K562 (cell line): ENCODE measurements around the gene ZBP1. TPM values are rescaled to one million over a fixed set of nuclear protein-coding genes. Genes with fewer than 3 reads are reported as not detected.

Experiments used
- ATAC-seq: fragments of 200-7000 bp; cut with Tn5 transposase; 3 replicates; pipeline ENCODE4 v1.9.1; 2020; ENCODE audit warnings: moderate library complexity
- BruUV-seq: library from RNA; stranded (reverse); fragments of 400-500 nt; replicated peaks from 2 replicates; lab custom pipeline; 2021; lab: Mats Ljungman, UMichigan
- CTCF ChIA-PET: fragments of 300-600 bp; formaldehyde crosslinking; extraction: SDS; loops from one replicate; lab custom pipeline; 2021; ENCODE audit warnings: low intra/inter-chr PET ratio; lab: Yijun Ruan, JAX
- POLR2A ChIA-PET: fragments of 300-600, 350-650 bp; sonication (Branson Sonifier 250); formaldehyde crosslinking; extraction: SDS; loops from one replicate; lab custom pipeline; 2021; ENCODE audit warnings: antibody characterized with exemption, inconsistent platforms; lab: Yijun Ruan, JAX
- DNase-seq, 4 experiments: peaks; one replicate each; pipeline versions ENCODE4 v3.0.0 to v3.0.0-alpha.2; 2011 to 2018; ENCODE audit warnings: low spot score in 3 of 4, mixed read lengths in 3 of 4; ENCODE audit errors: extremely low read depth in 1 of 4
- FAIRE-seq: peaks from 2 replicates; lab custom pipeline; 2011; peaks lifted over from hg19 to GRCh38; lab: Jason Lieb, UNC
- H2AFZ ChIP-seq: 2 replicates; pipeline ENCODE4 v1.6.0; 2011; ENCODE audit warnings: low read depth, low read length, control low read depth, inconsistent platforms
- H3K27ac ChIP-seq: fragments of 200-600 bp; 3 replicates; pipeline ENCODE4 v1.8.0; 2011; ENCODE audit warnings: low read depth, mild to moderate bottlenecking, control low read depth, inconsistent platforms, low read length, moderate library complexity, mixed read lengths; ENCODE audit errors: extremely low read depth
- H3K27me3 ChIP-seq, 2 experiments: fragments of 300-600 bp in 1 of 2; 2 replicates in 1 of 2; 3 replicates in 1 of 2; pipeline versions ENCODE4 v1.6.0 to v1.8.0; 2011; ENCODE audit warnings: inconsistent platforms in 2 of 2, low read length in 2 of 2, mild to moderate bottlenecking in 1 of 2, mixed read lengths in 1 of 2, moderate library complexity in 1 of 2; ENCODE audit not compliant: control insufficient read depth in 2 of 2, insufficient read depth in 2 of 2
- H3K36me3 ChIP-seq: fragments of 300-600 bp; 3 replicates; pipeline ENCODE4 v1.8.0; 2011; ENCODE audit warnings: mild to moderate bottlenecking, low read length, inconsistent platforms; ENCODE audit not compliant: control insufficient read depth, insufficient read depth
- H3K4me1 ChIP-seq, 2 experiments: fragments of 200-600 bp in 1 of 2; replicated peaks in 1 of 2; 2 replicates in 1 of 2; 3 replicates in 1 of 2; pipeline versions ENCODE4 v1.5.1 to v1.8.0; 2011; ENCODE audit warnings: inconsistent platforms in 2 of 2, low read length in 2 of 2, mild to moderate bottlenecking in 1 of 2, mixed read lengths in 1 of 2, moderate library complexity in 1 of 2; ENCODE audit not compliant: control insufficient read depth in 2 of 2, insufficient read depth in 2 of 2
- H3K4me2 ChIP-seq: 2 replicates; pipeline ENCODE4 v1.6.1; 2011; ENCODE audit warnings: low read length, control low read depth, inconsistent platforms, mixed read lengths; ENCODE audit not compliant: insufficient read depth
- H3K4me3 ChIP-seq: fragments of 200-600 bp; sonication (generic), shearing (Covaris generic); 2 replicates; pipeline ENCODE4 v1.5.1; 2016; ENCODE audit warnings: control low read depth, inconsistent platforms
- H3K79me2 ChIP-seq: fragments of 200-600 bp; 3 replicates; pipeline ENCODE4 v1.8.0; 2011; ENCODE audit warnings: low read length, inconsistent platforms; ENCODE audit not compliant: control insufficient read depth, insufficient read depth
- H3K9ac ChIP-seq, 2 experiments: 2 replicates each; pipeline versions ENCODE4 v1.6.0 to v1.6.1; 2011; ENCODE audit warnings: low read depth in 2 of 2, low read length in 2 of 2, control low read depth in 1 of 2, inconsistent platforms in 1 of 2, mild to moderate bottlenecking in 1 of 2, mixed read lengths in 1 of 2; ENCODE audit not compliant: insufficient read depth in 1 of 2
- H3K9me1 ChIP-seq: one replicate; pipeline ENCODE4 v1.6.0; 2011; ENCODE audit warnings: inconsistent platforms, mild to moderate bottlenecking, low read length, moderate library complexity; ENCODE audit not compliant: control insufficient read depth, insufficient read depth
- H3K9me3 ChIP-seq: replicated peaks from 2 replicates; pipeline ENCODE4 v1.5.1; 2011; ENCODE audit warnings: low read depth, low read length, inconsistent platforms; ENCODE audit not compliant: control insufficient read depth, insufficient read depth
- H4K20me1 ChIP-seq: replicated peaks from 2 replicates; pipeline ENCODE4 v1.6.1; 2011; ENCODE audit warnings: low read length, inconsistent platforms, mixed read lengths; ENCODE audit not compliant: control insufficient read depth, insufficient read depth
- CBX8 ChIP-seq: fragments of 200-600 bp; sonication (generic); IDR thresholded peaks from 2 replicates; pipeline ENCODE4 v1.6.1; 2012; ENCODE audit warnings: borderline replicate concordance, mixed run types, low read depth, mild to moderate bottlenecking, moderate library complexity, mixed read lengths, low read length, control low read depth, inconsistent platforms; ENCODE audit not compliant: poor library complexity, severe bottlenecking; ENCODE audit errors: extremely low read depth
- E2F3 ChIP-seq: fragments of 250-450 bp; sonication (Bioruptor Pico); IDR thresholded peaks from 2 replicates; pipeline ENCODE4 v1.4.0; 2020; ENCODE audit warnings: mild to moderate bottlenecking
- GATAD2B ChIP-seq: fragments of 450-650 bp; IDR thresholded peaks from 2 replicates; pipeline ENCODE4 v1.6.1; 2017; ENCODE audit warnings: mild to moderate bottlenecking, borderline replicate concordance
- HES1 ChIP-seq: fragments of 450-650 bp; IDR thresholded peaks from 2 replicates; pipeline ENCODE4 v1.6.1; 2016; ENCODE audit warnings: low read depth, mild to moderate bottlenecking, moderate library complexity
- NBN ChIP-seq: fragments of 450-650 bp; IDR thresholded peaks from 2 replicates; pipeline ENCODE4 v1.6.1; 2016; ENCODE audit warnings: low read depth, mild to moderate bottlenecking
- PPARD ChIP-seq: fragments of 250-450 bp; sonication (Bioruptor Pico); IDR thresholded peaks from 2 replicates; pipeline ENCODE4 v1.8.0; 2022; ENCODE audit warnings: inconsistent platforms, mild to moderate bottlenecking, moderate library complexity
- RB1 ChIP-seq: fragments of 450-650 bp; IDR thresholded peaks from 2 replicates; pipeline ENCODE4 v1.6.1; 2017; ENCODE audit warnings: low read depth, mild to moderate bottlenecking
- RBM14 ChIP-seq: fragments of 200-400 bp; formaldehyde crosslinking; IDR thresholded peaks from 2 replicates; pipeline ENCODE4 v1.6.1; 2018; ENCODE audit warnings: low read depth, mild to moderate bottlenecking, low read length, moderate library complexity, borderline replicate concordance; ENCODE audit not compliant: insufficient read depth
- TFAM ChIP-seq: fragments of 250-450 bp; sonication (Bioruptor Pico); conservative IDR thresholded peaks from 2 replicates; pipeline ENCODE4 v1.5.0; 2021; ENCODE audit warnings: mild to moderate bottlenecking, moderate library complexity
- THRAP3 ChIP-seq: fragments of 450-650 bp; IDR thresholded peaks from 2 replicates; pipeline ENCODE4 v1.6.1; 2016; ENCODE audit warnings: mild to moderate bottlenecking, inconsistent platforms, borderline replicate concordance
- U2AF1 ChIP-seq: fragments of 200-400 bp; formaldehyde crosslinking; optimal IDR thresholded peaks from 2 replicates; pipeline ENCODE3; 2017; ENCODE audit warnings: mild to moderate bottlenecking, low read depth, low read length, moderate library complexity
- ZNF184 ChIP-seq: sonication (generic); formaldehyde crosslinking; IDR thresholded peaks from 2 replicates; pipeline ENCODE4 v1.5.0; 2020; ENCODE audit warnings: missing genetic modification reagents
- ZNF263 ChIP-seq: sonication (generic); formaldehyde crosslinking; IDR thresholded peaks from 2 replicates; pipeline ENCODE4 v1.8.0; 2022; ENCODE audit warnings: mild to moderate bottlenecking, missing genetic modification reagents, borderline replicate concordance
- ZZZ3 ChIP-seq: fragments of 450-650 bp; IDR thresholded peaks from 2 replicates; pipeline ENCODE4 v1.6.1; 2016; ENCODE audit warnings: antibody characterized with exemption, mild to moderate bottlenecking, moderate library complexity
- WGBS: fragments of 100-300 bp; shearing (Covaris generic); methylation state at CpG from one replicate; pipeline ENCODE4 v1.1.6; 2016; ENCODE audit warnings: low coverage, mixed read lengths; ENCODE audit not compliant: insufficient coverage; ENCODE audit errors: missing lambda C conversion rate; 5-methylcytosine and 5-hydroxymethylcytosine counted together
- in situ Hi-C: fragments of 300-500 bp; cut with MboI; formaldehyde crosslinking; loops from 4 replicates; pipeline ENCODE4 v1.15.0; 2018; ENCODE audit warnings: inconsistent platforms, mixed read lengths
- intact Hi-C: fragments of 100-400 bp; cut with micrococcal nuclease; formaldehyde crosslinking; loops from 2 replicates; pipeline ENCODE4 v1.14.2; 2022
- polyA plus RNA-seq, 8 experiments: library from polyadenylated mRNA; depleted of rRNA in 4 of 8; stranded (reverse) in 5 of 8; unstranded in 3 of 8; fragments of >200 nt; fragmentation: Nextera tagmentation in 2 of 8; fragmentation: Illumina TruSeq in 1 of 8; extraction: Ambion mirVana in 2 of 8; extraction: Trizol in 1 of 8; gene quantifications; 2 replicates each; pipeline versions ENCODE4 v1.2.1 to v1.2.3, GENCODE V29; 2011 to 2014; ENCODE audit warnings: inconsistent platforms in 1 of 8, missing spikeins in 1 of 8
- total RNA-seq, 7 experiments: library from RNA; depleted of rRNA in 6 of 7; stranded (reverse); fragments of >200 nt in 6 of 7; fragmentation: Illumina TruSeq in 2 of 7; extraction: Trizol in 2 of 7; gene quantifications; 2 replicates each; pipeline versions ENCODE4 v1.2.1 to v1.2.3, GENCODE V29; 2011 to 2021; ENCODE audit warnings: low replicate concordance in 1 of 7
- TF ChIP-seq, protein P1 (sequence below): IDR thresholded peaks from 3 replicates; pipeline ENCODE4 v1.6.1; 2011; ENCODE audit warnings: borderline replicate concordance, mild to moderate bottlenecking; ENCODE audit not compliant: insufficient read length, insufficient read depth

Gene ZBP1
- total and polyA plus RNA-seq, 9 of the 15 experiments (the other 6 are each of a cell fraction or from before 2014, with no cell fraction given) = not detected

DNA sequence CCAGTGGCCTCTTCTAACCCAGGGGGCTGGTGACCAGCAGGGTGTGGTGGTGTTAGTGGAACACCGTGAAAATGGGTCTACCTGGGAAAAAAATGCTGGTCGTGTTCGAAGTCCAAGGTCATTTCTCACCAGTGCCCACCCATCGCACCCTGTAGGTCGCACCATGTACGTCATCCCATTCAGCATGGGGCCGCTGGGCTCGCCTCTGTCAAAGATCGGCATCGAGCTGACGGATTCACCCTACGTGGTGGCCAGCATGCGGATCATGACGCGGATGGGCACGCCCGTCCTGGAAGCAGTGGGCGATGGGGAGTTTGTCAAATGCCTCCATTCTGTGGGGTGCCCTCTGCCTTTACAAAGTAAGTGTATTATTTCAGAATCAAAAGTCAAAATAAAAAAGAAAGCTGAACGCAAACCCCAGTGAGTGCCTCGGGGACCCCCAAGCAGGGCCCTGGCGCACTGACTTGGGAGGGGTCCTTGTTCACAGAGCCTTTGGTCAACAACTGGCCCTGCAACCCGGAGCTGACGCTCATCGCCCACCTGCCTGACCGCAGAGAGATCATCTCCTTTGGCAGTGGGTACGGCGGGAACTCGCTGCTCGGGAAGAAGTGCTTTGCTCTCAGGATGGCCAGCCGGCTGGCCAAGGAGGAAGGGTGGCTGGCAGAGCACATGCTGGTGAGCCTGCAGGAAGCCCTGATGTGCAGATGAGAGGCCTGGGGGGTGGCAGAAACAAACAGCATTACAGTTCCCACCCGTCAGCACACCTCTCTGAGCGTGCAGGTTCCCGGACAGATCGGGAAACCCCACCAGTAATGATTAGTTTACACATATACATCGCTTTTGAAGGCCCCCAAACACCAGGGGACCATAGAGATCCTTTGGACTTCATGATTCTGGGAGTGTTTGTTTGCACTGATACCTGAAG, 57.4 kb downstream of the ZBP1 start:
- intact Hi-C loops = no loop called here
- no peaks in the 10 kb centered on the region for H4K20me1 ChIP-seq
- no TSS peak for BruUV-seq
- H3K9me3 ChIP-seq = no peaks in the 10 kb centered on the region
- 68% methylated on average over 30 of the region's 35 CpGs for WGBS
- no peak overlapping the region for H3K9ac ChIP-seq
- no peak for TF ChIP-seq ZZZ3
- TF ChIP-seq, protein P1, sequence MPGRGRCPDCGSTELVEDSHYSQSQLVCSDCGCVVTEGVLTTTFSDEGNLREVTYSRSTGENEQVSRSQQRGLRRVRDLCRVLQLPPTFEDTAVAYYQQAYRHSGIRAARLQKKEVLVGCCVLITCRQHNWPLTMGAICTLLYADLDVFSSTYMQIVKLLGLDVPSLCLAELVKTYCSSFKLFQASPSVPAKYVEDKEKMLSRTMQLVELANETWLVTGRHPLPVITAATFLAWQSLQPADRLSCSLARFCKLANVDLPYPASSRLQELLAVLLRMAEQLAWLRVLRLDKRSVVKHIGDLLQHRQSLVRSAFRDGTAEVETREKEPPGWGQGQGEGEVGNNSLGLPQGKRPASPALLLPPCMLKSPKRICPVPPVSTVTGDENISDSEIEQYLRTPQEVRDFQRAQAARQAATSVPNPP = no peak
- no peak for TF ChIP-seq CBX8
- no peak for TF ChIP-seq PPARD (CRISPR knock-in tag)
- TF ChIP-seq U2AF1 = no peak
- no peak for TF ChIP-seq E2F3 (CRISPR knock-in tag)
- no peak for TF ChIP-seq RBM14
- TF ChIP-seq RB1 = no peak
- no peak for TF ChIP-seq ZNF184
- TF ChIP-seq NBN = no peak
- no peak for TF ChIP-seq ZNF263 (CRISPR knock-in tag)
- TF ChIP-seq TFAM (CRISPR knock-in tag) = no peak
- no peak for TF ChIP-seq GATAD2B
- no peak for TF ChIP-seq THRAP3
- TF ChIP-seq HES1 = no peak
- no peak overlapping the region for H3K4me2 ChIP-seq
- FAIRE-seq (no peak), DNase-seq (no peak), ATAC-seq (no peak)
- H3K9me1 ChIP-seq = no peaks in the 10 kb centered on the region
- H2AFZ ChIP-seq = no peak overlapping the region
- peaks cover 25 to 34% of the 10 kb centered on the region in 2 experiments for H3K4me1 ChIP-seq
- H3K36me3 ChIP-seq = no peaks in the 10 kb centered on the region
- in situ Hi-C loops = no loop called here
- H3K27ac ChIP-seq = no peak overlapping the region
- no peak overlapping the region for H3K4me3 ChIP-seq
- ChIA-PET POLR2A (interaction anchor here (0.7 kb wide), 1 partner anchor 171 kb away, joined by 4 read pairs; no protein-coding TSS in a partner anchor), CTCF (no interaction called here)
- H3K79me2 ChIP-seq = no peaks in the 10 kb centered on the region
- H3K27me3 ChIP-seq = no peaks in the 10 kb centered on the region
